Stimulated activated CD4-positive, alpha-beta T cell treated with anti-CD3 and anti-CD28 coated beads, Interleukin-2, amount 100 ng/mL, for 48 hours (primary cell): ENCODE data around the gene BUB1B.
"Not testable (repeated sequence)": the region's sequence is repeated elsewhere in the genome, so short reads cannot be mapped to it uniquely, and the experiment has no call there.

ENCODE experiments used
- DNase-seq, 2 donors: peaks; one replicate each; pipeline ENCODE4 v3.0.0-alpha.2; 2020

Gene BUB1B

GRCh38 chr15:40160689-40161688 lies at the start of gene BUB1B:
TSS of gene BUB1B (plus strand) at chr15:40161069. CDS start at chr15:40161221, 152 bp downstream.
- DNase-seq = peak; percentile 90 to 91

- no peak for DNase-seq
These were observed 49.0 kb upstream of the BUB1B start for GRCh38 chr15:40111888-40112287.

GRCh38 chr15:40112789-40113188 lies 48.1 kb upstream of the BUB1B start:
- no peak for DNase-seq

GRCh38 chr15:40114218-40114617 lies 46.7 kb upstream of the BUB1B start:
- no peak for DNase-seq

GRCh38 chr15:40115106-40115505 lies 45.8 kb upstream of the BUB1B start:
- DNase-seq = not testable (repeated sequence)

- DNase-seq = no peak
These were observed 45.2 kb upstream of the BUB1B start for GRCh38 chr15:40115670-40116093.

- DNase-seq = no peak
These were observed 42.4 kb upstream of the BUB1B start for GRCh38 chr15:40118473-40118872.

- no peak for DNase-seq
These were observed 38.8 kb upstream of the BUB1B start for GRCh38 chr15:40121911-40122638.

GRCh38 chr15:40122989-40123388 lies 37.9 kb upstream of the BUB1B start:
- DNase-seq = not testable (repeated sequence)

GRCh38 chr15:40123863-40124262 lies 37.0 kb upstream of the BUB1B start:
- not testable (repeated sequence) for DNase-seq

GRCh38 chr15:40124333-40124732 lies 36.5 kb upstream of the BUB1B start:
- not testable (repeated sequence) for DNase-seq

- not testable (repeated sequence) for DNase-seq
These were observed 36.0 kb upstream of the BUB1B start for GRCh38 chr15:40124807-40125285.

GRCh38 chr15:40125950-40126349 lies 34.9 kb upstream of the BUB1B start:
- no peak for DNase-seq

GRCh38 chr15:40128766-40129660 lies 31.9 kb upstream of the BUB1B start:
- DNase-seq = no peak

GRCh38 chr15:40130118-40130517 lies 30.8 kb upstream of the BUB1B start:
- no peak for DNase-seq

GRCh38 chr15:40130799-40131502 lies 29.9 kb upstream of the BUB1B start:
- no peak for DNase-seq

GRCh38 chr15:40133544-40133943 lies 27.3 kb upstream of the BUB1B start:
- no peak for DNase-seq

GRCh38 chr15:40134885-40135284 lies 26.0 kb upstream of the BUB1B start:
- no peak for DNase-seq

- DNase-seq = not testable (repeated sequence)
These were observed 24.9 kb upstream of the BUB1B start for GRCh38 chr15:40135846-40136450.

- no peak for DNase-seq
These were observed 24.2 kb upstream of the BUB1B start for GRCh38 chr15:40136470-40137302.
